OCI-LY3 (cell line): ENCODE measurements around the gene HS6ST2.

ENCODE experiments used
- H2AFZ ChIP-seq: fragments of 200-600, 300-600 bp; shearing (Covaris generic); 2 replicates; pipeline ENCODE4 v1.6.0; 2014; ENCODE audit warnings: antibody characterized with exemption, low read depth, low read length
- H3K27ac ChIP-seq: fragments of 200-600, 300-600 bp; sonication (generic); 2 replicates; pipeline ENCODE4 v1.5.1; 2014; ENCODE audit warnings: mild to moderate bottlenecking, low read length, moderate library complexity, mixed read lengths
- H3K27me3 ChIP-seq: fragments of 200-600, 300-600 bp; sonication (generic); 2 replicates; pipeline ENCODE4 v1.6.1; 2014; ENCODE audit warnings: low read depth, low read length, mixed read lengths
- H3K36me3 ChIP-seq: fragments of 200-600, 300-600 bp; sonication (generic); replicated peaks from 2 replicates; pipeline ENCODE3; 2014; ENCODE audit warnings: low read depth, low read length, mixed read lengths
- H3K4me1 ChIP-seq: fragments of 300-600, 200-600 bp; sonication (generic); 2 replicates; pipeline ENCODE4 v1.6.1; 2014; ENCODE audit warnings: low read length, mixed read lengths
- H3K4me2 ChIP-seq: fragments of 200-600, 300-600 bp; sonication (generic); 2 replicates; pipeline ENCODE4 v1.6.1; 2014; ENCODE audit warnings: low read length, mixed read lengths
- H3K4me3 ChIP-seq: fragments of 300-600, 200-600 bp; sonication (generic); 2 replicates; pipeline ENCODE4 v1.5.1; 2014; ENCODE audit warnings: antibody characterized with exemption, mild to moderate bottlenecking, low read length, moderate library complexity
- H3K79me2 ChIP-seq: fragments of 300-600, 200-600 bp; shearing (Covaris generic); 2 replicates; pipeline ENCODE4 v1.6.1; 2014; ENCODE audit warnings: mild to moderate bottlenecking, low read length, mixed read lengths
- H3K9ac ChIP-seq: fragments of 300-600, 200-600 bp; shearing (Covaris generic); 2 replicates; pipeline ENCODE4 v1.6.0; 2014; ENCODE audit warnings: mild to moderate bottlenecking, low read length, moderate library complexity
- H3K9me3 ChIP-seq: fragments of 200-600, 300-600 bp; shearing (Covaris generic); 2 replicates; pipeline ENCODE4 v1.6.1; 2014; ENCODE audit warnings: low read length, mixed read lengths; ENCODE audit not compliant: insufficient read depth
- H4K20me1 ChIP-seq: fragments of 200-600, 300-600 bp; sonication (generic); 2 replicates; pipeline ENCODE4 v1.6.1; 2016; ENCODE audit warnings: low read length, mixed read lengths; ENCODE audit not compliant: insufficient read depth
- CTCF ChIP-seq: fragments of 200-600, 300-600 bp; sonication (generic); IDR thresholded peaks from 2 replicates; pipeline ENCODE4 v1.5.1; 2014; ENCODE audit warnings: antibody characterized with exemption, low read length, low read depth
- EZH2phosphoT487 ChIP-seq: fragments of 200-600 bp; shearing (Covaris generic); IDR thresholded peaks from 2 replicates; pipeline ENCODE4 v1.6.1; 2018; ENCODE audit warnings: antibody characterized with exemption, mixed run types, low read depth

HS6ST2 gene

GRCh38 chrX:132916349-132916748 lies 42.1 kb downstream of the HS6ST2 start:
- no peaks in the 10 kb centered on the region for H3K36me3 ChIP-seq
- H3K27ac ChIP-seq, result no peak overlapping the region
- no peaks in the 10 kb centered on the region for H3K9me3 ChIP-seq
- no peaks in the 10 kb centered on the region for H3K4me1 ChIP-seq
- no peaks in the 10 kb centered on the region for H4K20me1 ChIP-seq
- no peak for TF ChIP-seq CTCF
- no peaks in the 10 kb centered on the region for H3K79me2 ChIP-seq
- no peak overlapping the region for H3K9ac ChIP-seq
- H3K4me2 ChIP-seq, result no peak overlapping the region
- no peak overlapping the region for H2AFZ ChIP-seq
- no peaks in the 10 kb centered on the region for H3K27me3 ChIP-seq
- H3K4me3 ChIP-seq, result no peak overlapping the region

DNA sequence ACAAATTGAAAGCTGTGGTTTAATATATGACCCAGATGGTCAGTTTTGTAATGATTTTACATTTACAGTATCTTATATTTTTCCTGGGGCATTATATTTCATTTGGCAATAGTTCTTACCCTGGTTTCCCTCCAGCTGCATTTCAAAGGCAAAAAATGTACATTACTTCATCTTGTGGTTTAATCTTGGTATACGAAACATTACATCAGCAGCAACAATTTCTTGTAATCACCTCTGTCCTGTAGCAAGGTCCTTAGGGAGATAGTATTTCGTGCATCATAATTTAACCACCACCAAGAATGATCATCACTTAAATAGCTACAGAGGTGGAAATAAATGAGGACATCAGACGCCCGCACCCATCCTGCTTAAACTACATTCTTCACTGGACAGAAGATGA lies 48.8 kb downstream of the HS6ST2 start:
- H3K4me3 ChIP-seq, result no peak overlapping the region
- H3K27ac ChIP-seq, result no peak overlapping the region
- no peaks in the 10 kb centered on the region for H3K9me3 ChIP-seq
- H3K4me2 ChIP-seq, result no peak overlapping the region
- H2AFZ ChIP-seq, result no peak overlapping the region
- H3K27me3 ChIP-seq, result no peaks in the 10 kb centered on the region
- H3K4me1 ChIP-seq, result no peaks in the 10 kb centered on the region
- no peaks in the 10 kb centered on the region for H3K79me2 ChIP-seq
- TF ChIP-seq EZH2phosphoT487 (no peak), CTCF (no peak)
- H4K20me1 ChIP-seq, result no peaks in the 10 kb centered on the region
- no peaks in the 10 kb centered on the region for H3K36me3 ChIP-seq
- no peak overlapping the region for H3K9ac ChIP-seq

DNA sequence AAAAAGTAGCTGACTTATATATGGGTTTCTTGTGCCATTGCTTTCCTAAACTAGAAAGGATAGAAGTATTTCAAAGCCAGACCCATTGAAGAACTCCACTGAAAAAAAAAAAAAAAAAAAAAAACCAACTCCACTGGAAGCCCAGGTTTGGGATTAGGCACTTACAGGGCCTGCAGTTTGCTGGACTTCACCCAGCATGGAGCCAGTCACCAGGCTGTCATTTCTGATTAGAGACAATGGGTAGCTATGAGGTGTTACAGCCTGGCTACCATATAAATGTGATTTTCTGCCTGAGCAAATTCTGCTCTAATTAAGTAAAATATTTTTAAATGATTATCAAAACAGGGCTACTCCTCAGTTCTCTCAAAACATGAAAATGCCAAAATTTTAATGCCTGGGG lies 49.5 kb downstream of the HS6ST2 start:
- Histone ChIP-seq H3K9ac (no peak overlapping the region), H3K4me1 (no peaks in the 10 kb centered on the region), H4K20me1 (no peaks in the 10 kb centered on the region), H3K27ac (no peak overlapping the region), H3K4me2 (no peak overlapping the region), H3K9me3 (no peaks in the 10 kb centered on the region), H3K36me3 (no peaks in the 10 kb centered on the region), H2AFZ (no peak overlapping the region), H3K27me3 (no peaks in the 10 kb centered on the region), H3K79me2 (no peaks in the 10 kb centered on the region), H3K4me3 (no peak overlapping the region)
- TF ChIP-seq EZH2phosphoT487 (no peak), CTCF (no peak)

DNA sequence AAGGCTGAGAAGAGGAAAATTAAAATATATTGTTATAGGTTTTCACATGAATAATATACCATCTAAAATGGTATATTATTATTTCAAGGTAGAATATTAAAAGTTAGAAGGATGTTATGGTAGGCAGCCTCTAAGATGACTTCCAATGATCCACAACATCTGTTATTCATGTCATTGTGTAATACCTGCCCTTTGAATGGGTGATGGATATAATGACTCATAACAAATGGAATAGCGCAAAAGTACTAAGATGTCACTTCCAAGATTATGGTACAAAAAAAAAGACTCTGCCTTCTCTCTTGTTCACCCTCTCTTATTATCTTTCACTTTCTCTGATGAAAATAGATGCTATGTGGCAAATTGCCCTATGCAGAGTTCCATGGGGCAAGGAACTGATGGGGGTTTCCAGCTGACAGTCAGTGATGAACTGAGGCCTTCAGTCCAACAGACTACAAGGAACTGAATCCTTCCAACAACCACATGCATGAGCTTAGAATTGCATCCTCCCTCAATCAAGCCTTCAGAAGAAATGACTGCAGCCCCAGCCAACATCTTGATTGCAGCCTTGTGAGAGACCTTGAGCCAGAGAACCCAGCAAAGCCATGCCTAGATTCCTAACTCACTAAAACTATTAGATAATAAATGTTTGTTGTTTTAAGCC lies 57.7 kb downstream of the HS6ST2 start:
- no peaks in the 10 kb centered on the region for H3K36me3 ChIP-seq
- H2AFZ ChIP-seq, result no peak overlapping the region
- TF ChIP-seq EZH2phosphoT487 (no peak), CTCF (no peak)
- H3K4me1 ChIP-seq, result no peaks in the 10 kb centered on the region
- H3K27ac ChIP-seq, result no peak overlapping the region
- no peaks in the 10 kb centered on the region for H3K9me3 ChIP-seq
- no peak overlapping the region for H3K4me2 ChIP-seq
- no peaks in the 10 kb centered on the region for H4K20me1 ChIP-seq
- H3K4me3 ChIP-seq, result no peak overlapping the region
- H3K9ac ChIP-seq, result no peak overlapping the region
- H3K27me3 ChIP-seq, result no peaks in the 10 kb centered on the region
- H3K79me2 ChIP-seq, result no peaks in the 10 kb centered on the region
